GDM1 (cell line): ENCODE data around the gene SEBOX.
"Not testable (repeated sequence)": the region's sequence is repeated elsewhere in the genome, so short reads cannot be mapped to it uniquely, and the experiment has no call there.

ENCODE experiments used
- DNase-seq: peaks from one replicate; lab custom pipeline; 2025; lab: John Stamatoyannopoulos, UW

The SEBOX gene

GRCh38 chr17:28338769-28339212 lies 26.2 kb downstream of the SEBOX start:
- not testable (repeated sequence) for DNase-seq

- DNase-seq = no peak
These were observed 26.8 kb downstream of the SEBOX start for GRCh38 chr17:28338056-28338768.

- no peak for DNase-seq
These were observed 28.8 kb downstream of the SEBOX start for GRCh38 chr17:28335959-28336871.

GRCh38 chr17:28335201-28335958 lies 29.6 kb downstream of the SEBOX start, which contains the start of the genes IFT20 and TNFAIP1:
Gene IFT20 (minus strand): TSS chr17:28335472. CDS start chr17:28331985, 3,487 bp downstream.
Gene TNFAIP1 (plus strand): TSS chr17:28335761. CDS start chr17:28339522, 3,761 bp downstream.
- peak; percentile 98 for DNase-seq

- no peak for DNase-seq
These were observed 30.3 kb downstream of the SEBOX start for GRCh38 chr17:28334666-28335200.

GRCh38 chr17:28334171-28334570 lies 30.8 kb downstream of the SEBOX start:
- no peak for DNase-seq

GRCh38 chr17:28333083-28333746 lies 31.8 kb downstream of the SEBOX start:
- DNase-seq = no peak

GRCh38 chr17:28331891-28332420 lies 33.0 kb downstream of the SEBOX start:
- DNase-seq = no peak

- no peak for DNase-seq
These were observed 34.3 kb downstream of the SEBOX start for GRCh38 chr17:28330671-28331070.

- DNase-seq = no peak
These were observed 36.7 kb downstream of the SEBOX start for GRCh38 chr17:28328325-28328724.

GRCh38 chr17:28327709-28328108 lies 37.3 kb downstream of the SEBOX start:
- DNase-seq = no peak

- no peak for DNase-seq
These were observed 37.9 kb downstream of the SEBOX start for GRCh38 chr17:28327031-28327607.

- no peak for DNase-seq
These were observed 38.9 kb downstream of the SEBOX start for GRCh38 chr17:28326114-28326513.

GRCh38 chr17:28325211-28325610 lies 39.8 kb downstream of the SEBOX start:
- DNase-seq = no peak

GRCh38 chr17:28324781-28325180 lies 40.2 kb downstream of the SEBOX start:
- DNase-seq = no peak

- no peak for DNase-seq
These were observed 40.7 kb downstream of the SEBOX start for GRCh38 chr17:28324267-28324745.

GRCh38 chr17:28320215-28321061 lies 44.6 kb downstream of the SEBOX start:
- DNase-seq = no peak

- no peak for DNase-seq
These were observed 45.4 kb downstream of the SEBOX start for GRCh38 chr17:28319598-28319935.

GRCh38 chr17:28318759-28319597 lies 46.0 kb downstream of the SEBOX start, which contains the start of gene TMEM97:
Gene TMEM97 (plus strand): TSS chr17:28319200. CDS start chr17:28319240, 40 bp downstream.
- peak; percentile 98 for DNase-seq
